GM23338 (cell line): ENCODE data around the gene HMGCS1. TPM values are rescaled to one million over a fixed set of nuclear protein-coding genes. Genes with fewer than 3 reads are reported as not detected.

Experiments used
- EZH2 ChIP-seq: fragments of 200-600 bp; sonication (generic); IDR thresholded peaks from one replicate; pipeline ENCODE4 v1.8.0; 2017; ENCODE audit warnings: antibody characterized with exemption, mild to moderate bottlenecking, low read depth; ENCODE audit not compliant: unreplicated experiment
- POLR2AphosphoS5 ChIP-seq: IDR thresholded peaks from 2 replicates; pipeline ENCODE4 v1.6.1; 2016; ENCODE audit warnings: antibody characterized with exemption, low read depth
- REST ChIP-seq: IDR thresholded peaks from one replicate; pipeline ENCODE4 v1.6.1; 2018; ENCODE audit warnings: antibody characterized with exemption; ENCODE audit not compliant: unreplicated experiment
- ZNF114 ChIP-seq: fragments of 250-450 bp; sonication (Bioruptor Pico); IDR thresholded peaks from 2 replicates; pipeline ENCODE4 v1.5.0; 2020; ENCODE audit warnings: mild to moderate bottlenecking, moderate library complexity
- ZNF331 ChIP-seq: fragments of 250-450 bp; sonication (Bioruptor Pico); IDR thresholded peaks from 2 replicates; pipeline ENCODE4 v1.5.0; 2020; ENCODE audit warnings: low read depth, mild to moderate bottlenecking, moderate library complexity
- ZNF462 ChIP-seq: fragments of 250-450 bp; sonication (Bioruptor Pico); IDR thresholded peaks from 2 replicates; pipeline ENCODE4 v1.5.0; 2020; ENCODE audit warnings: mild to moderate bottlenecking, moderate library complexity
- polyA plus RNA-seq: library from polyadenylated mRNA; unstranded; fragments of >200 nt; fragmentation: Nextera tagmentation; extraction: Ambion mirVana; gene quantifications from 2 replicates; pipeline ENCODE4 v1.2.1, GENCODE V29; 2016
- total RNA-seq: library from RNA; depleted of rRNA; stranded (reverse); fragments of >200 nt; shearing (Covaris generic); gene quantifications from 2 replicates; pipeline ENCODE4 v1.2.3, GENCODE V29; 2014

HMGCS1 gene
- total and polyA plus RNA-seq, 2 experiments from 2014 or later: 172 to 278 TPM

DNA sequence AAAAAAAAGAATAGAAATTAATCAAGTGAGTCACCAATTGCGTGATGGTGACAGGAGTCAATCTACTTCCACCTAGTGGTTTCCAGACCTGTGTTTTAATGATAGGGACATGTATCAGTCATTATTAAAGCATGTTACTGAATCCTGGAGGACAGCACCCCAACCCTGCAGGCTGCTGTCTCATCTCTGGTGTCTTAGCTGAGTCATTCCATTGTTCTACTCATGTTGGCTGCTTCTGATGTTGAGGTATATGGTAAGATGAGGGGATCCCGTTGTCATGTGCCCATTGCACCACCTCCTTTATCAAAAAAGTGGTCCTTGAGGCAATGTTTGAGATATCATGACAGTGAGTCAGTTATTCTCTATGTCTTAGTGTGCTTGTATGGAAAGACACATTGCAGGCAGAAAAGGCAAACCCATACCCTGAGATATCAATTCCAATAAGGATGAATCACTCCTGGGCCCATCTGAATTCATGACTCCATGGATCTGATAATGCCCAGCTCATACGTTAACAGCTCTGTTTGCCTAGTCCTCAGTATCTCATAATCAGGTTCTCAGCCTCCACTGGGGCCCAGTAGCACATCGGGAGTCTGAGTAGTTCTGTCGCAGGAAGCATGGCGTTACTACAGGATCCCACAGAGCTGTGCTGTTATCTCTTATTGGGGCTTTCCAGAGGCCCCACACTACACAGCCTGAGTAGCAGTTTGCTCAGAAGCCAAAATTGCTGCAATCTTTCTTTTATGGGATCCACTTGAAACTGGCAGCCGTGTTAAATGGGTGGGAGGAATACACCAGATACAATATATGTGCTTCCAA lies 31.2 kb downstream of the HMGCS1 start (continued):
- no peak for TF ChIP-seq ZNF462
- TF ChIP-seq POLR2AphosphoS5: no peak
- no peak for TF ChIP-seq EZH2
- no peak for TF ChIP-seq REST
- TF ChIP-seq ZNF114 (CRISPR knock-in tag): no peak
- no peak for TF ChIP-seq ZNF331 (CRISPR knock-in tag)
